Measurements from ENCODE around the gene RUSC2.

DNA sequence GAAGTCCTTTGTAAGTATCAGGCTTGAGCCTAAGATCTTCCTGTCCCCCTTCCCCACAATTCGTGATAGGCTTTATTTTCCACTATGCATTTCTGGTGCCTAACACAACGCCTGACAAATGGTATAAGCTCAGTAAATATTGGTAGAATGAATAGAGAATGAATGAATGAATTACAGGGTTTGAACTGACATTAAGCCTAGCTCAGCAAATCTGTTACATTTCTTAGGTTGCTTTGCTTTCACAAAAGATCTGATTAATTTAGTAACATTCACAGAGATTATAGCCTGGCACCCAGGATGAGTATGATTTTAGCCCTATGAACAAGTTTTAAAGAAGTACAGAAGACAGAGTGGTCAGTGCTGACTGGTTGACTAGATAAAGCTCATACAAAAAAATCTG lies 16.4 kb downstream of the RUSC2 start:
- TF ChIP-seq TCF7L2 (IDR thresholded peaks at IDR 0.05; ENCODE audit: low read depth, low read length), result no peak
- TF ChIP-seq, protein P1, sequence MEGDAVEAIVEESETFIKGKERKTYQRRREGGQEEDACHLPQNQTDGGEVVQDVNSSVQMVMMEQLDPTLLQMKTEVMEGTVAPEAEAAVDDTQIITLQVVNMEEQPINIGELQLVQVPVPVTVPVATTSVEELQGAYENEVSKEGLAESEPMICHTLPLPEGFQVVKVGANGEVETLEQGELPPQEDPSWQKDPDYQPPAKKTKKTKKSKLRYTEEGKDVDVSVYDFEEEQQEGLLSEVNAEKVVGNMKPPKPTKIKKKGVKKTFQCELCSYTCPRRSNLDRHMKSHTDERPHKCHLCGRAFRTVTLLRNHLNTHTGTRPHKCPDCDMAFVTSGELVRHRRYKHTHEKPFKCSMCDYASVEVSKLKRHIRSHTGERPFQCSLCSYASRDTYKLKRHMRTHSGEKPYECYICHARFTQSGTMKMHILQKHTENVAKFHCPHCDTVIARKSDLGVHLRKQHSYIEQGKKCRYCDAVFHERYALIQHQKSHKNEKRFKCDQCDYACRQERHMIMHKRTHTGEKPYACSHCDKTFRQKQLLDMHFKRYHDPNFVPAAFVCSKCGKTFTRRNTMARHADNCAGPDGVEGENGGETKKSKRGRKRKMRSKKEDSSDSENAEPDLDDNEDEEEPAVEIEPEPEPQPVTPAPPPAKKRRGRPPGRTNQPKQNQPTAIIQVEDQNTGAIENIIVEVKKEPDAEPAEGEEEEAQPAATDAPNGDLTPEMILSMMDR (IDR thresholded peaks at IDR 0.05), result no peak
- TF ChIP-seq POLR2AphosphoS5 (IDR thresholded peaks at IDR 0.05; ENCODE audit: low read depth, low read length), result no peak
- TF ChIP-seq, protein P2, sequence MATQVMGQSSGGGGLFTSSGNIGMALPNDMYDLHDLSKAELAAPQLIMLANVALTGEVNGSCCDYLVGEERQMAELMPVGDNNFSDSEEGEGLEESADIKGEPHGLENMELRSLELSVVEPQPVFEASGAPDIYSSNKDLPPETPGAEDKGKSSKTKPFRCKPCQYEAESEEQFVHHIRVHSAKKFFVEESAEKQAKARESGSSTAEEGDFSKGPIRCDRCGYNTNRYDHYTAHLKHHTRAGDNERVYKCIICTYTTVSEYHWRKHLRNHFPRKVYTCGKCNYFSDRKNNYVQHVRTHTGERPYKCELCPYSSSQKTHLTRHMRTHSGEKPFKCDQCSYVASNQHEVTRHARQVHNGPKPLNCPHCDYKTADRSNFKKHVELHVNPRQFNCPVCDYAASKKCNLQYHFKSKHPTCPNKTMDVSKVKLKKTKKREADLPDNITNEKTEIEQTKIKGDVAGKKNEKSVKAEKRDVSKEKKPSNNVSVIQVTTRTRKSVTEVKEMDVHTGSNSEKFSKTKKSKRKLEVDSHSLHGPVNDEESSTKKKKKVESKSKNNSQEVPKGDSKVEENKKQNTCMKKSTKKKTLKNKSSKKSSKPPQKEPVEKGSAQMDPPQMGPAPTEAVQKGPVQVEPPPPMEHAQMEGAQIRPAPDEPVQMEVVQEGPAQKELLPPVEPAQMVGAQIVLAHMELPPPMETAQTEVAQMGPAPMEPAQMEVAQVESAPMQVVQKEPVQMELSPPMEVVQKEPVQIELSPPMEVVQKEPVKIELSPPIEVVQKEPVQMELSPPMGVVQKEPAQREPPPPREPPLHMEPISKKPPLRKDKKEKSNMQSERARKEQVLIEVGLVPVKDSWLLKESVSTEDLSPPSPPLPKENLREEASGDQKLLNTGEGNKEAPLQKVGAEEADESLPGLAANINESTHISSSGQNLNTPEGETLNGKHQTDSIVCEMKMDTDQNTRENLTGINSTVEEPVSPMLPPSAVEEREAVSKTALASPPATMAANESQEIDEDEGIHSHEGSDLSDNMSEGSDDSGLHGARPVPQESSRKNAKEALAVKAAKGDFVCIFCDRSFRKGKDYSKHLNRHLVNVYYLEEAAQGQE (IDR thresholded peaks at IDR 0.05; ENCODE audit: insufficient read depth in 1 of 2, low read depth in 2 of 2, low read length in 1 of 2), result no peak

Measured in Panc1 (cell line).